HepG2 (cell line): Measurements from ENCODE around the gene TMEM41B. TPM values are rescaled to one million over a fixed set of nuclear protein-coding genes. Genes with fewer than 3 reads are reported as not detected.
A peak's percentile ranks its signal among the peaks of the same experiment; 100 is the strongest.

Experiments used
- AHR ChIP-seq: IDR thresholded peaks from 2 replicates; pipeline ENCODE4 v1.6.1; 2018; ENCODE audit warnings: missing genetic modification reagents, missing compliant biosample characterization
- ARID2 ChIP-seq: sonication (generic); formaldehyde crosslinking; IDR thresholded peaks from 2 replicates; pipeline ENCODE4 v1.8.1; 2022; ENCODE audit warnings: mild to moderate bottlenecking, missing genetic modification reagents, borderline replicate concordance
- ASH2L ChIP-seq: fragments of 300-600, 200-600 bp; sonication (generic); IDR thresholded peaks from 2 replicates; pipeline ENCODE4 v1.7.0; 2017; ENCODE audit warnings: low read depth, mild to moderate bottlenecking, moderate library complexity, mixed read lengths, low read length; ENCODE audit not compliant: insufficient read length
- BORCS8-MEF2B ChIP-seq: sonication (generic); formaldehyde crosslinking; IDR thresholded peaks from 2 replicates; pipeline ENCODE4 v1.8.0; 2022; ENCODE audit warnings: mild to moderate bottlenecking, missing genetic modification reagents
- ELF3 ChIP-seq: IDR thresholded peaks from 2 replicates; pipeline ENCODE4 v1.6.1; 2016; ENCODE audit warnings: missing genetic modification reagents, missing compliant biosample characterization
- HDAC1 ChIP-seq: sonication (generic); formaldehyde crosslinking; IDR thresholded peaks from 2 replicates; pipeline ENCODE4 v1.5.1; 2020; ENCODE audit warnings: mild to moderate bottlenecking, missing genetic modification reagents
- HDAC2 ChIP-seq: sonication (generic); formaldehyde crosslinking; IDR thresholded peaks from 2 replicates; pipeline ENCODE4 v1.4.0; 2020; ENCODE audit warnings: missing genetic modification reagents
- IRF2 ChIP-seq: IDR thresholded peaks from 2 replicates; pipeline ENCODE4 v1.6.1; 2018; ENCODE audit warnings: missing genetic modification reagents, missing compliant biosample characterization
- KDM2A ChIP-seq: sonication (generic); formaldehyde crosslinking; IDR thresholded peaks from 2 replicates; pipeline ENCODE4 v1.4.0; 2020; ENCODE audit warnings: low read depth, missing genetic modification reagents, borderline replicate concordance
- KLF12 ChIP-seq: sonication (generic); formaldehyde crosslinking; IDR thresholded peaks from 2 replicates; pipeline ENCODE4 v1.4.0; 2020; ENCODE audit warnings: missing genetic modification reagents, borderline replicate concordance
- MAZ ChIP-seq, 2 experiments: sonication (generic) in 1 of 2; formaldehyde crosslinking in 1 of 2; IDR thresholded peaks; 2 replicates each; pipeline versions ENCODE4 v1.5.0 to v1.6.1; 2012 to 2020; ENCODE audit warnings: low read depth in 2 of 2, mild to moderate bottlenecking in 2 of 2, borderline replicate concordance in 1 of 2, improper control_type of control experiment in 1 of 2, low read length in 1 of 2, missing genetic modification reagents in 1 of 2, moderate library complexity in 1 of 2
- MTA3 ChIP-seq: sonication (generic); formaldehyde crosslinking; IDR thresholded peaks from 2 replicates; pipeline ENCODE4 v1.4.0; 2020; ENCODE audit warnings: missing genetic modification reagents
- NFKB2 ChIP-seq: sonication (generic); formaldehyde crosslinking; IDR thresholded peaks from 2 replicates; pipeline ENCODE4 v1.4.0; 2020; ENCODE audit warnings: missing genetic modification reagents, borderline replicate concordance
- PHF20 ChIP-seq: sonication (generic); formaldehyde crosslinking; IDR thresholded peaks from 2 replicates; pipeline ENCODE4 v1.5.0; 2020; ENCODE audit warnings: mild to moderate bottlenecking, missing genetic modification reagents
- PPARG ChIP-seq: conservative IDR thresholded peaks from 2 replicates; pipeline ENCODE4 v1.6.1; 2016; ENCODE audit warnings: missing biosample characterization, missing genetic modification reagents
- SMYD3 ChIP-seq: sonication (generic); formaldehyde crosslinking; IDR thresholded peaks from 2 replicates; pipeline ENCODE4 v1.8.1; 2023; ENCODE audit warnings: mild to moderate bottlenecking, missing genetic modification reagents
- TBX3 ChIP-seq: fragments of 450-650 bp; IDR thresholded peaks from 2 replicates; pipeline ENCODE4 v1.6.1; 2017; ENCODE audit warnings: antibody characterized with exemption, mild to moderate bottlenecking, inconsistent platforms, borderline replicate concordance
- ZNF292 ChIP-seq: sonication (generic); formaldehyde crosslinking; IDR thresholded peaks from 2 replicates; pipeline ENCODE4 v1.8.1; 2022; ENCODE audit warnings: mild to moderate bottlenecking, low read depth, missing genetic modification reagents, borderline replicate concordance
- ZNF451 ChIP-seq: sonication (generic); formaldehyde crosslinking; IDR thresholded peaks from 2 replicates; pipeline ENCODE4 v1.5.0; 2020; ENCODE audit warnings: mild to moderate bottlenecking, missing genetic modification reagents
- ZNF605 ChIP-seq: sonication (generic); formaldehyde crosslinking; IDR thresholded peaks from 2 replicates; pipeline ENCODE4 v1.8.0; 2022; ENCODE audit warnings: mild to moderate bottlenecking, missing genetic modification reagents
- ZNF607 ChIP-seq: sonication (generic); formaldehyde crosslinking; IDR thresholded peaks from 2 replicates; pipeline ENCODE4 v1.5.1; 2020; ENCODE audit warnings: missing genetic modification reagents, mild to moderate bottlenecking, borderline replicate concordance
- ZNF709 ChIP-seq: sonication (generic); formaldehyde crosslinking; IDR thresholded peaks from 2 replicates; pipeline ENCODE4 v1.5.0; 2020; ENCODE audit warnings: mild to moderate bottlenecking, missing genetic modification reagents
- polyA plus RNA-seq, 8 experiments: library from polyadenylated mRNA; depleted of rRNA in 3 of 8; stranded (reverse) in 7 of 8; unstranded in 1 of 8; fragments of >200 nt; fragmentation: Illumina TruSeq in 4 of 8; extraction: Trizol in 4 of 8; gene quantifications; 2 replicates each; pipeline versions ENCODE4 v1.2.1 to v1.2.3, GENCODE V29; 2011 to 2016; ENCODE audit warnings: low read depth in 4 of 8, missing spikeins in 1 of 8, mixed read lengths in 1 of 8; ENCODE audit not compliant: insufficient read depth in 1 of 8
- total RNA-seq, 5 experiments: library from RNA; depleted of rRNA; stranded (reverse); fragments of >200 nt; fragmentation: Illumina TruSeq; extraction: Trizol; gene quantifications; 2 replicates each; pipeline ENCODE4 v1.2.3, GENCODE V29; 2016; ENCODE audit warnings: low read depth in 1 of 5
- TF ChIP-seq, protein P1 (sequence below): sonication (generic); formaldehyde crosslinking; IDR thresholded peaks from 2 replicates; pipeline ENCODE4 v1.8.1; 2023; ENCODE audit warnings: mild to moderate bottlenecking, moderate library complexity, missing genetic modification reagents
- TF ChIP-seq, protein P2 (sequence below): sonication (generic); formaldehyde crosslinking; IDR thresholded peaks from 2 replicates; pipeline ENCODE4 v1.5.0; 2020; ENCODE audit warnings: mild to moderate bottlenecking, missing genetic modification reagents
- TF ChIP-seq, protein P3 (sequence below): IDR thresholded peaks from 2 replicates; pipeline ENCODE4 v1.6.1; 2012; ENCODE audit warnings: inconsistent platforms
- TF ChIP-seq, protein P4 (sequence below): IDR thresholded peaks from 2 replicates; pipeline ENCODE4 v1.6.1; 2016; ENCODE audit warnings: low read depth, borderline replicate concordance

Gene TMEM41B
- total and polyA plus RNA-seq, 2 of the 13 experiments (the other 11 are each of a cell fraction or from before 2014, with no cell fraction given): 36.8 to 48.1 TPM

DNA sequence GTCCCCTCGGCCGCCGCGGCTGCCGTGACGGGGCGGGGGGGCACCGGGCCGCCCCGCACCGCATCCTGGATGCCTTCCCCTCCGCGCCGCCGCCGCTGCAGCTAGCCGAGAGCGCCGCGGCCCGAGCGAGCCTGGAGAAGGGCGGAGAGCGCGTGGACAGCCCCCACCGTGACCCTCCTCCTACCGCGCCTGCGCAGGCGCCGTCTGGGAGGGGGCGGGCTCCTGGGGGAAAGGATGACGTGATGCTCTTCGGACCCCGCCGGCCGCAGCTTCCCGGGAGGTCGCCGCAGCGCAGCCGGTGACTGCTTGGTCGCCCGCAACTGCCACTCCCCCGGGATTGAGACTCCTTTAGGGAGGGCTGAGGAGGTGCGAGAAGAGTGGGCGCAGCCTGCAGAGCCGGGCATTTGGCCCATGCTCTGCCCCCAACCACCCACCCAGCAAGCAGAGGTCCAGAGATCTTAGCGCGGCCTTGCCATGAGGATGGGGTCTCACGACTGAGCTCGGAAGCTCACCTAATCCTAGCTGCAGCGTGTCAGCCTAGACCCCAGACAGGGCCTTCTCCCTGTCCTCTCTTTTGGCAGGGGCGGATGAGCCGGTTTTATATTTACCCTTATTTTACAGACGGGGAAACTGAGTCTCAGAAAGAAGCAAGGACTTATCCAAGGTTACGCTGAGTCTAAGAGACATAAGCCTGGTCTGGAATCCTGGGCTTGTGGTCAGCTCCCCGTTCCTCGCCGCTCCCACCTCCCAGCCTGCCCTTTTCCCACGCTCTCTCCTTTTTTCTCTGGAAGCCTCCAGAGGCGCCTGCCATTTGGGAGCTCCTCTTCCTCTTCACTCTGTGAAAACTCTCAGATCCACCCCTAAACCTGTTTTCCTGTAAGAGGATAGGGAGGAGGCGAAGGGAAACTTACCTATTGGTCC lies 48.9 kb downstream of the TMEM41B start, which contains the start of gene DENND5A (continued):
- TF ChIP-seq, protein P1, sequence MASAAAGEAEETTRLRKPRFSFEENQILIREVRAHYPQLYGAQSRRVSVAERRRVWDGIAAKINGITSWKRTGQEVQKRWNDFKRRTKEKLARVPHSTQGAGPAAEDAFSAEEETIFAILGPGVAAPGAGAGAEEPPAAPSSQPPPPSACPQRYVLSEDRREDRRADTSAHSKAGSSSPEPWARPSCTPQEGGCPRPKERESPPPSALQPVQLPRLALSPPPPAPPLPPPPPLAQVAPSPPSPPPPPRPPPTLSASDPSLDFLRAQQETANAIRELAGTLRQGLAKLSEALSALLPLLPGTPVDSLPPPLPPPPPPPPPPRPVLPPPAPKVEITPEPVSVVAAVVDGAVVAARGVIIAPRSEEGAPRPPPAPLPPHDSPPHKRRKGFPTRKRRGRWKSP (CRISPR knock-in tag): peak; percentile 43
- TF ChIP-seq, protein P2, sequence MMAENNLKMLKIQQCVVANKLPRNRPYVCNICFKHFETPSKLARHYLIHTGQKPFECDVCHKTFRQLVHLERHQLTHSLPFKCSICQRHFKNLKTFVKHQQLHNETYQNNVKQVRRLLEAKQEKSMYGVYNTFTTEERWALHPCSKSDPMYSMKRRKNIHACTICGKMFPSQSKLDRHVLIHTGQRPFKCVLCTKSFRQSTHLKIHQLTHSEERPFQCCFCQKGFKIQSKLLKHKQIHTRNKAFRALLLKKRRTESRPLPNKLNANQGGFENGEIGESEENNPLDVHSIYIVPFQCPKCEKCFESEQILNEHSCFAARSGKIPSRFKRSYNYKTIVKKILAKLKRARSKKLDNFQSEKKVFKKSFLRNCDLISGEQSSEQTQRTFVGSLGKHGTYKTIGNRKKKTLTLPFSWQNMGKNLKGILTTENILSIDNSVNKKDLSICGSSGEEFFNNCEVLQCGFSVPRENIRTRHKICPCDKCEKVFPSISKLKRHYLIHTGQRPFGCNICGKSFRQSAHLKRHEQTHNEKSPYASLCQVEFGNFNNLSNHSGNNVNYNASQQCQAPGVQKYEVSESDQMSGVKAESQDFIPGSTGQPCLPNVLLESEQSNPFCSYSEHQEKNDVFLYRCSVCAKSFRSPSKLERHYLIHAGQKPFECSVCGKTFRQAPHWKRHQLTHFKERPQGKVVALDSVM (CRISPR knock-in tag): peak; percentile 74
- TF ChIP-seq ZNF451: 0 out of 2 replicates have a peak, but pooled peaks have one; percentile 10
- TF ChIP-seq SMYD3: peak; percentile 23; the same call in 1 of the 2 replicates
- peak; percentile 35; the same call in 1 of the 2 replicates for TF ChIP-seq PHF20 (CRISPR knock-in tag)
- TF ChIP-seq ELF3 (CRISPR knock-in tag): peak; percentile 40; the same call in 1 of the 2 replicates
- TF ChIP-seq, protein P3, sequence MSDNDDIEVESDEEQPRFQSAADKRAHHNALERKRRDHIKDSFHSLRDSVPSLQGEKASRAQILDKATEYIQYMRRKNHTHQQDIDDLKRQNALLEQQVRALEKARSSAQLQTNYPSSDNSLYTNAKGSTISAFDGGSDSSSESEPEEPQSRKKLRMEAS: peak; percentile 73
- TF ChIP-seq HDAC2 (CRISPR knock-in tag): peak; percentile 35; the same call in 1 of the 2 replicates
- TF ChIP-seq KLF12: no peak
- peak; percentile 68 for TF ChIP-seq KDM2A
- peak; percentile 58 for TF ChIP-seq HDAC1 (CRISPR knock-in tag)
- TF ChIP-seq ZNF292 (CRISPR knock-in tag): peak; percentile 66; the same call in 1 of the 2 replicates
- peak; percentile 87; the same call in 1 of the 2 replicates for TF ChIP-seq ZNF605 (CRISPR knock-in tag)
- TF ChIP-seq ARID2: peak; percentile 69; the same call in 1 of the 2 replicates
- peak; percentile 63; the same call in 1 of the 2 replicates for TF ChIP-seq AHR (CRISPR knock-in tag)
- TF ChIP-seq TBX3: no peak
- peak; percentile 27; the same call in 1 of the 2 replicates for TF ChIP-seq NFKB2 (CRISPR knock-in tag)
- 0 out of 2 replicates have a peak, but pooled peaks have one; percentile 10 for TF ChIP-seq PPARG (CRISPR knock-in tag)
- TF ChIP-seq MAZ (IDR thresholded peaks at IDR 0.05; ENCODE audit: borderline replicate concordance, low read depth, low read length): peak; percentile 95
- TF ChIP-seq MAZ (CRISPR knock-in tag; IDR thresholded peaks at IDR 0.05; ENCODE audit: low read depth): peak; percentile 92
- no peak for TF ChIP-seq MTA3 (CRISPR knock-in tag)
- peak; percentile 14 for TF ChIP-seq ASH2L
- peak; percentile 74; the same call in 1 of the 2 replicates for TF ChIP-seq BORCS8-MEF2B (CRISPR knock-in tag)
- TF ChIP-seq ZNF607 (CRISPR knock-in tag): peak; percentile 36; the same call in 1 of the 2 replicates
- 0 out of 2 replicates have a peak, but pooled peaks have one; percentile 43 for TF ChIP-seq ZNF709
- TF ChIP-seq, protein P4, sequence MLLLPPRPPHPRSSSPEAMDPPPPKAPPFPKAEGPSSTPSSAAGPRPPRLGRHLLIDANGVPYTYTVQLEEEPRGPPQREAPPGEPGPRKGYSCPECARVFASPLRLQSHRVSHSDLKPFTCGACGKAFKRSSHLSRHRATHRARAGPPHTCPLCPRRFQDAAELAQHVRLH (CRISPR knock-in tag): 0 out of 2 replicates have a peak, but pooled peaks have one; percentile 23
- peak; percentile 66 for TF ChIP-seq IRF2 (CRISPR knock-in tag)
